PC-9 (cell line): ENCODE data around the gene CDCA3. TPM values are rescaled to one million over a fixed set of nuclear protein-coding genes. Genes with fewer than 3 reads are reported as not detected.
A peak's percentile ranks its signal among the peaks of the same experiment; 100 is the strongest.

Experiments used
- BruUV-seq: library from RNA; stranded (reverse); fragments of 400-500 nt; replicated peaks from 2 replicates; lab custom pipeline; 2021; lab: Mats Ljungman, UMichigan
- CTCF ChIA-PET: fragments of 300-600 bp; sonication (Branson Sonifier 250); formaldehyde crosslinking; loops from one replicate; lab custom pipeline; 2022; ENCODE audit warnings: antibody characterized with exemption; lab: Charles Lee
- POLR2A ChIA-PET: fragments of 300-600 bp; sonication (Branson Sonifier 250); formaldehyde crosslinking; loops from one replicate; lab custom pipeline; 2022; ENCODE audit warnings: antibody characterized with exemption; ENCODE audit not compliant: unreplicated experiment; lab: Charles Lee
- DNase-seq, 2 experiments: peaks; one replicate each; pipeline versions ENCODE4 v3.0.0 to v3.0.0-alpha.2; 2015 to 2022; ENCODE audit warnings: mixed read lengths in 1 of 2
- H2AFZ ChIP-seq: fragments of 200-600 bp; sonication (generic); 2 replicates; pipeline ENCODE4 v1.8.1; 2017; ENCODE audit warnings: antibody characterized with exemption
- H3F3A ChIP-seq: fragments of 200-600 bp; sonication (generic); 2 replicates; pipeline ENCODE4 v1.8.1; 2017; ENCODE audit warnings: antibody characterized with exemption, mild to moderate bottlenecking, low read depth; ENCODE audit not compliant: insufficient read depth
- H3K27ac ChIP-seq: fragments of 200-600 bp; sonication (generic); 2 replicates; pipeline ENCODE4 v1.6.1; 2016; ENCODE audit warnings: mixed run types
- H3K27me3 ChIP-seq: fragments of 200-600 bp; sonication (generic); 2 replicates; pipeline ENCODE4 v1.6.1; 2016; ENCODE audit warnings: low read depth, mixed run types; ENCODE audit not compliant: insufficient read depth
- H3K36me3 ChIP-seq: fragments of 200-600 bp; sonication (generic); 2 replicates; pipeline ENCODE4 v1.6.1; 2016; ENCODE audit warnings: low read depth, mixed run types
- H3K4me1 ChIP-seq: fragments of 200-600 bp; sonication (generic); replicated peaks from 2 replicates; pipeline ENCODE4 v1.6.1; 2016; ENCODE audit warnings: mixed run types; ENCODE audit not compliant: insufficient read depth
- H3K4me2 ChIP-seq: fragments of 200-600 bp; sonication (generic); 2 replicates; pipeline ENCODE4 v1.6.1; 2017; ENCODE audit warnings: mixed run types
- H3K4me3 ChIP-seq: fragments of 200-600 bp; sonication (generic); 2 replicates; pipeline ENCODE4 v1.6.1; 2016; ENCODE audit warnings: mixed run types
- H3K79me2 ChIP-seq: fragments of 200-600 bp; sonication (generic); 2 replicates; pipeline ENCODE4 v1.6.1; 2017; ENCODE audit warnings: low read depth, mixed run types
- H3K9me2 ChIP-seq: fragments of 200-600 bp; sonication (generic); 2 replicates; pipeline ENCODE4 v1.8.1; 2017; ENCODE audit warnings: mild to moderate bottlenecking; ENCODE audit not compliant: insufficient read depth
- H3K9me3 ChIP-seq: fragments of 200-600 bp; sonication (generic); 2 replicates; pipeline ENCODE4 v1.8.1; 2016; ENCODE audit warnings: low read depth; ENCODE audit not compliant: insufficient read depth
- H4K20me1 ChIP-seq: fragments of 200-600 bp; sonication (generic); 2 replicates; pipeline ENCODE4 v1.8.1; 2017; ENCODE audit not compliant: insufficient read depth
- EZH2 ChIP-seq: fragments of 200-600 bp; sonication (generic); IDR thresholded peaks from 2 replicates; pipeline ENCODE4 v1.8.0; 2017; ENCODE audit warnings: antibody characterized with exemption, low read depth
- intact Hi-C: fragments of 100-400 bp; cut with micrococcal nuclease; formaldehyde crosslinking; loops from one replicate; pipeline ENCODE4 v1.10.0; 2022; ENCODE audit not compliant: unreplicated experiment
- total RNA-seq: library from RNA; stranded (reverse); gene quantifications from 2 replicates; pipeline ENCODE4 v1.2.3, GENCODE V29; 2021
- TF ChIP-seq, protein P1 (sequence below): fragments of 200-600 bp; sonication (generic); conservative IDR thresholded peaks from 2 replicates; pipeline ENCODE4 v1.6.1; 2017; ENCODE audit warnings: mixed run types, antibody characterized with exemption, mild to moderate bottlenecking, moderate library complexity

CDCA3 gene
- total RNA-seq, 1 experiment from 2014 or later, result 125 TPM

DNA sequence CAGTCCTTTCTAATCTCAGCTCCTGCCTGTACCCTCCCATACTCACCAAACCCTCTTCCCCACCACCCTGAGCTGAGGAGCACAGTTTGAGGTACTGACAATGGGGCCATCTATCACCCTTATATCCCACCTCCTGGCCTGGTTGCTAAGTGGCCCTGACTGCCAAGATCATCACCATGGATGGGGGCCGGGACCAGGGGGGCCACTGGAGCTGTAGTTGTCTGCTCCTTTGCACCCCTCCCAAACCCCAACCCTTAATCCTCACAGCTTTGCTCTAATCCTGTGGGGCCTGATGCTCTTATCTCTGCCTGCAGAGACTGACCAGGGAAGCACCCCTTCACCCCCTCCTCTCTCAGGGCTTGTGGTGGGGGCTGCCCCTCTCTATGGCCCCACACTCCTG lies 10.8 kb downstream of the CDCA3 start:
- H3K27ac ChIP-seq, result no peak overlapping the region
- no peak for TF ChIP-seq EZH2
- TF ChIP-seq, protein P1, sequence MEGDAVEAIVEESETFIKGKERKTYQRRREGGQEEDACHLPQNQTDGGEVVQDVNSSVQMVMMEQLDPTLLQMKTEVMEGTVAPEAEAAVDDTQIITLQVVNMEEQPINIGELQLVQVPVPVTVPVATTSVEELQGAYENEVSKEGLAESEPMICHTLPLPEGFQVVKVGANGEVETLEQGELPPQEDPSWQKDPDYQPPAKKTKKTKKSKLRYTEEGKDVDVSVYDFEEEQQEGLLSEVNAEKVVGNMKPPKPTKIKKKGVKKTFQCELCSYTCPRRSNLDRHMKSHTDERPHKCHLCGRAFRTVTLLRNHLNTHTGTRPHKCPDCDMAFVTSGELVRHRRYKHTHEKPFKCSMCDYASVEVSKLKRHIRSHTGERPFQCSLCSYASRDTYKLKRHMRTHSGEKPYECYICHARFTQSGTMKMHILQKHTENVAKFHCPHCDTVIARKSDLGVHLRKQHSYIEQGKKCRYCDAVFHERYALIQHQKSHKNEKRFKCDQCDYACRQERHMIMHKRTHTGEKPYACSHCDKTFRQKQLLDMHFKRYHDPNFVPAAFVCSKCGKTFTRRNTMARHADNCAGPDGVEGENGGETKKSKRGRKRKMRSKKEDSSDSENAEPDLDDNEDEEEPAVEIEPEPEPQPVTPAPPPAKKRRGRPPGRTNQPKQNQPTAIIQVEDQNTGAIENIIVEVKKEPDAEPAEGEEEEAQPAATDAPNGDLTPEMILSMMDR, result no peak
- POLR2A ChIA-PET, result no interaction called here
- H3K4me1 ChIP-seq, result no peaks in the 10 kb centered on the region
- CTCF ChIA-PET, result no interaction called here
- intact Hi-C loops, result no loop called here
- H3K4me2 ChIP-seq, result no peak overlapping the region
- BruUV-seq, result no TSS peak
- H3K79me2 ChIP-seq, result no peaks in the 10 kb centered on the region
- peaks cover 3% of the 10 kb centered on the region; the same call in 1 of the 2 replicates for H3F3A ChIP-seq
- H3K36me3 ChIP-seq, result no peaks in the 10 kb centered on the region
- H4K20me1 ChIP-seq, result no peaks in the 10 kb centered on the region
- DNase-seq, result no peak
- H2AFZ ChIP-seq, result no peak overlapping the region
- H3K27me3 ChIP-seq, result no peaks in the 10 kb centered on the region; the same call in 1 of the 2 replicates
- H3K9me3 ChIP-seq, result no peaks in the 10 kb centered on the region
- no peak overlapping the region for H3K4me3 ChIP-seq
- no peaks in the 10 kb centered on the region for H3K9me2 ChIP-seq

DNA sequence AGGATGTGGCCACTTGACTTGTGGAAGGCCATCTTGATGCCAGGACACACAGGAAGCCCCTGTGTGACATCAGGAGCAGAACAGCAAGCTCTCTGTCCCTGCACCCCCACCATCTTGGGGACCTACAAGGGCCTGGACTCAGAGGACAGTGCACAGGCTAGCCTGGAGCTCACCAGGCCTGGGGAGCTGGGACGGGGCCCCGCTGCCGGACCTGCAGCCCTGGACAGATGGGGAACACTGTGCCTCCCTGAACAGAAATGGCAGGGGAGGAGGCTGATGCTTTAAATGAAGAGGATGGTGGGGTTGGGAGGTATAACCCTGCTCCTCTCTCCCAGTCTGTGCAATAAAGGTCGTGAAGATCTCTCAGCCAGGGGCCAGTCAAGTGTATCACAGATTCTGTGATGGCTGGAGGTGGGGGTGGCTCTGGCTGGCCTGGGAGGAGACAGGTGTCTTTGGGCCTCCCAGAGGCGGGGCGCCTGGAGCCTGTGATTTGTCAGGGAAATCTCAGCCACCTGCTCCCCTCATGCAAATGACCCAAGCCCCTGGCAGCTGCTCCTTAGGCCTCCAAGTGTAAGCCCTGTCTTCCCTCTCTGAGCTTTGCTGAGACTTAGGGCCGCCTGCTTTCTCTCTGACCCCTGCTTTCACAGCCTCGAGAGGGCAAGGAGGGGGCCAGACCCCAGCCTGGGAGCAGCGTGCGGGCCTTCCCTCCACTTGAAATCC lies 11.4 kb downstream of the CDCA3 start:
- H3K9me3 ChIP-seq, result no peaks in the 10 kb centered on the region

DNA sequence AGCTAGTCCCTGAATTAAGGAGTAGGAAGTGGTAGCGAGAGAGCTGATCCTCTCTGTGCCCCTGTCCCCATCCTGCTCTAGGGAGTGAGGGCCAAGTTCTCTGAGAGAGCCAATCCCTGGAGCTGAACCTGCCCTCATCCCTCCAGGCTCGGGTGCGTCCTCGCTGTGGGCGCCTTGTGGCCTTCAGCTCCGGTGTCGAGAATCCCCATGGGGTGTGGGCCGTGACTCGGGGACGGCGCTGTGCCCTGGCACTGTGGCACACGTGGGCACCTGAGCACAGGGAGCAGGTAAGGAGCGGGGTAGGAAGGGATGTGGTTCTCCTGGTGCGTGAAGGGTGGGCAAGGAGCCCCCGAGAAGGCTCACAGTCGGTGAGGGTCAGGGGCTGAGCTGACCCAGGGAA lies 12.2 kb downstream of the CDCA3 start:
- no TSS peak for BruUV-seq
- TF ChIP-seq, protein P1, result no peak
- no peak for TF ChIP-seq EZH2
- H3K27ac ChIP-seq, result no peak overlapping the region
- H3K36me3 ChIP-seq, result no peaks in the 10 kb centered on the region
- no peaks in the 10 kb centered on the region for H4K20me1 ChIP-seq
- H2AFZ ChIP-seq, result no peak overlapping the region
- peaks cover 3% of the 10 kb centered on the region; the same call in 1 of the 2 replicates for H3F3A ChIP-seq
- ChIA-PET POLR2A (interaction anchor here (0.5 kb wide), 1 partner anchor 251 kb away, joined by 3 read pairs; no protein-coding TSS in a partner anchor), CTCF (interaction anchor here (0.5 kb wide), 1 partner anchor 64 kb away, joined by 3 read pairs; no protein-coding TSS in a partner anchor)
- no peaks in the 10 kb centered on the region for H3K79me2 ChIP-seq
- H3K27me3 ChIP-seq, result peaks cover under 1% of the 10 kb centered on the region; the same call in 1 of the 2 replicates
- DNase-seq, result no peak
- H3K4me2 ChIP-seq, result no peak overlapping the region
- H3K9me3 ChIP-seq, result no peaks in the 10 kb centered on the region
- intact Hi-C loops, result no loop called here
- H3K9me2 ChIP-seq, result no peaks in the 10 kb centered on the region
- no peaks in the 10 kb centered on the region for H3K4me1 ChIP-seq
- no peak overlapping the region for H3K4me3 ChIP-seq

More for the DNA sequence above, 11.4 kb downstream of the CDCA3 start:
- no TSS peak for BruUV-seq
- Histone ChIP-seq H3K79me2 (no peaks in the 10 kb centered on the region), H2AFZ (no peak overlapping the region), H3K27me3 (no peaks in the 10 kb centered on the region; the same call in 1 of the 2 replicates), H4K20me1 (no peaks in the 10 kb centered on the region), H3K4me1 (no peaks in the 10 kb centered on the region), H3K4me2 (no peak overlapping the region), H3K36me3 (no peaks in the 10 kb centered on the region), H3F3A (peaks cover 3% of the 10 kb centered on the region; the same call in 1 of the 2 replicates), H3K4me3 (no peak overlapping the region), H3K9me2 (no peaks in the 10 kb centered on the region), H3K27ac (no peak overlapping the region)
- POLR2A ChIA-PET, result interaction anchor here (0.5 kb wide), 1 partner anchor 251 kb away, joined by 3 read pairs; no protein-coding TSS in a partner anchor
- CTCF ChIA-PET, result interaction anchor here (0.5 kb wide), 1 partner anchor 64 kb away, joined by 3 read pairs; no protein-coding TSS in a partner anchor
- TF ChIP-seq EZH2, result no peak
- TF ChIP-seq, protein P1, result peak; percentile 56; the same call in 1 of the 2 replicates
- intact Hi-C loops, result no loop called here
- DNase-seq, result peak; percentile 58 to 60
